Measurements from ENCODE around the gene SLIT3. TPM values are rescaled to one million over a fixed set of nuclear protein-coding genes. Genes with fewer than 3 reads are reported as not detected.
"Not testable (repeated sequence)": the region's sequence is repeated elsewhere in the genome, so short reads cannot be mapped to it uniquely, and the experiment has no call there.

The SLIT3 gene
- polyA plus RNA-seq, 1 donor: 18.3 TPM

DNA sequence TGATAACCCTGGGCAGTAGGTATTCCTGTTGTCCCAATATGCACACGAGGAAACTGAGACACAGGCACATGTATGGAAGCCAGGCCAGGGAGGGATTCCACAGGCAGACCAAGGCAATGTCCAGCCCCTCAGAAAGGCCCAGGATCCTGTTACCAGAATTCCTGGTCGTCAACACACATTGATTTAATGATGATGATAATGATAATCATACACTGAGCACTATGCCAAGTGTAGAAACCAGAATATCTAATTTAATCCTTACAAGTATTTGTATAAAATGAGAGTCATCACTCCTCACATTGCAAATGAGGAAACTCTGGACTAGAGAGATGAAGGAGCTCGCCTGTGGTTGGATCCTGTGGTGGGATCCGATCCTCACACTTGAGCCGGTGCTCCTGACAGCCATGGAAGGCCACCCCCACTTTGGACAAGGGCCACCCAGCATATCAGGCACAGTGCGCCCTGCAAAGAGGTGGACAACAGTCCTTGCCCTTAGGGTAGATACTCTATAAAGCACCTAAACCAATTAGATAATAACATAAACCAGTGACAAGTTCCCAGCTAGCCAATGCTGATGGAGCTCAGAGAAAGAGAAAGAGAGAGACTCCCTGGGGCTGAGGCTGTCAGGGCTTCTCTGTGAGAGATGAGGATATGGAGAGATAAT lies 185.3 kb downstream of the SLIT3 start:
- H3K4me3 ChIP-seq (ENCODE audit: low read length): no peak overlapping the region
- no peaks in the 10 kb centered on the region for H3K4me1 ChIP-seq (ENCODE audit: control insufficient read depth, insufficient read depth, low read length)
- no CpG with 5 or more reads among the region's 6 CpGs for WGBS (ENCODE audit: insufficient coverage, low lambda C conversion rate)
- no peak overlapping the region for H3K27ac ChIP-seq (ENCODE audit: low read length)
- H3K27me3 ChIP-seq (ENCODE audit: control insufficient read depth, insufficient read depth, low read length): no peaks in the 10 kb centered on the region
- no peak for DNase-seq
- H3K36me3 ChIP-seq (ENCODE audit: control insufficient read depth, insufficient read depth, low read length): no peaks in the 10 kb centered on the region
- no peaks in the 10 kb centered on the region for H3K9me3 ChIP-seq (ENCODE audit: control insufficient read depth, low read depth, low read length)

- Histone ChIP-seq H3K4me3 (ENCODE audit: low read length) (no peak overlapping the region), H3K36me3 (ENCODE audit: control insufficient read depth, insufficient read depth, low read length) (no peaks in the 10 kb centered on the region), H3K4me1 (ENCODE audit: control insufficient read depth, insufficient read depth, low read length) (no peaks in the 10 kb centered on the region), H3K27me3 (ENCODE audit: control insufficient read depth, insufficient read depth, low read length) (no peaks in the 10 kb centered on the region), H3K9me3 (ENCODE audit: control insufficient read depth, low read depth, low read length) (no peaks in the 10 kb centered on the region), H3K27ac (ENCODE audit: low read length) (no peak overlapping the region)
- DNase-seq: no peak
- WGBS (ENCODE audit: insufficient coverage, low lambda C conversion rate): no CpG with 5 or more reads among the region's 7 CpGs
Observed at GRCh38 chr5:169114466-169115065, 186.4 kb downstream of the SLIT3 start.

GRCh38 chr5:169112016-169112415 lies 188.9 kb downstream of the SLIT3 start:
- H3K36me3 ChIP-seq (ENCODE audit: control insufficient read depth, insufficient read depth, low read length): no peaks in the 10 kb centered on the region
- H3K27me3 ChIP-seq (ENCODE audit: control insufficient read depth, insufficient read depth, low read length): peaks cover 3% of the 10 kb centered on the region
- WGBS (ENCODE audit: insufficient coverage, low lambda C conversion rate): no CpG with 5 or more reads among the region's 5 CpGs
- no peak for DNase-seq
- H3K9me3 ChIP-seq (ENCODE audit: control insufficient read depth, low read depth, low read length): no peaks in the 10 kb centered on the region
- no peak overlapping the region for H3K4me3 ChIP-seq (ENCODE audit: low read length)
- no peaks in the 10 kb centered on the region for H3K4me1 ChIP-seq (ENCODE audit: control insufficient read depth, insufficient read depth, low read length)
- no peak overlapping the region for H3K27ac ChIP-seq (ENCODE audit: low read length)

GRCh38 chr5:169106911-169107706 lies 193.8 kb downstream of the SLIT3 start:
- H3K4me1 ChIP-seq (ENCODE audit: control insufficient read depth, insufficient read depth, low read length): no peaks in the 10 kb centered on the region
- peaks cover 5% of the 10 kb centered on the region for H3K27me3 ChIP-seq (ENCODE audit: control insufficient read depth, insufficient read depth, low read length)
- H3K9me3 ChIP-seq (ENCODE audit: control insufficient read depth, low read depth, low read length): no peaks in the 10 kb centered on the region
- H3K27ac ChIP-seq (ENCODE audit: low read length): no peak overlapping the region
- DNase-seq: no peak
- no peak overlapping the region for H3K4me3 ChIP-seq (ENCODE audit: low read length)
- WGBS (ENCODE audit: insufficient coverage, low lambda C conversion rate): no CpG with 5 or more reads among the region's 10 CpGs
- H3K36me3 ChIP-seq (ENCODE audit: control insufficient read depth, insufficient read depth, low read length): no peaks in the 10 kb centered on the region

- DNase-seq; H3K27me3 ChIP-seq (ENCODE audit: control insufficient read depth, insufficient read depth, low read length); H3K4me1 ChIP-seq (ENCODE audit: control insufficient read depth, insufficient read depth, low read length); H3K36me3 ChIP-seq (ENCODE audit: control insufficient read depth, insufficient read depth, low read length); H3K4me3 ChIP-seq (ENCODE audit: low read length); H3K9me3 ChIP-seq (ENCODE audit: control insufficient read depth, low read depth, low read length); H3K27ac ChIP-seq (ENCODE audit: low read length): not testable (repeated sequence)
- WGBS (ENCODE audit: insufficient coverage, low lambda C conversion rate): 86% methylated on average over 1 of the region's 2 CpGs
Observed at GRCh38 chr5:169105582-169105981, 195.4 kb downstream of the SLIT3 start.

GRCh38 chr5:169104937-169105494 lies 195.9 kb downstream of the SLIT3 start:
- H3K27ac ChIP-seq (ENCODE audit: low read length): no peak overlapping the region
- WGBS (ENCODE audit: insufficient coverage, low lambda C conversion rate): 97% methylated on average over 5 of the region's 15 CpGs
- no peaks in the 10 kb centered on the region for H3K9me3 ChIP-seq (ENCODE audit: control insufficient read depth, low read depth, low read length)
- no peak for DNase-seq
- H3K4me3 ChIP-seq (ENCODE audit: low read length): no peak overlapping the region
- no peaks in the 10 kb centered on the region for H3K36me3 ChIP-seq (ENCODE audit: control insufficient read depth, insufficient read depth, low read length)
- no peaks in the 10 kb centered on the region for H3K4me1 ChIP-seq (ENCODE audit: control insufficient read depth, insufficient read depth, low read length)
- peaks cover 5% of the 10 kb centered on the region for H3K27me3 ChIP-seq (ENCODE audit: control insufficient read depth, insufficient read depth, low read length)

- Histone ChIP-seq H3K36me3 (ENCODE audit: control insufficient read depth, insufficient read depth, low read length) (no peaks in the 10 kb centered on the region), H3K9me3 (ENCODE audit: control insufficient read depth, low read depth, low read length) (no peaks in the 10 kb centered on the region), H3K4me1 (ENCODE audit: control insufficient read depth, insufficient read depth, low read length) (no peaks in the 10 kb centered on the region), H3K27ac (ENCODE audit: low read length) (no peak overlapping the region), H3K27me3 (ENCODE audit: control insufficient read depth, insufficient read depth, low read length) (peaks cover 5% of the 10 kb centered on the region), H3K4me3 (ENCODE audit: low read length) (no peak overlapping the region)
- WGBS (ENCODE audit: insufficient coverage, low lambda C conversion rate): no CpG with 5 or more reads among the region's 11 CpGs
- DNase-seq: no peak
Observed at GRCh38 chr5:169103586-169104181, 197.3 kb downstream of the SLIT3 start.

GRCh38 chr5:169101966-169102365 lies 199.0 kb downstream of the SLIT3 start:
- no peak overlapping the region for H3K4me3 ChIP-seq (ENCODE audit: low read length)
- no peak overlapping the region for H3K27ac ChIP-seq (ENCODE audit: low read length)
- DNase-seq: no peak
- no peaks in the 10 kb centered on the region for H3K4me1 ChIP-seq (ENCODE audit: control insufficient read depth, insufficient read depth, low read length)
- no peaks in the 10 kb centered on the region for H3K36me3 ChIP-seq (ENCODE audit: control insufficient read depth, insufficient read depth, low read length)
- peaks cover 2% of the 10 kb centered on the region for H3K27me3 ChIP-seq (ENCODE audit: control insufficient read depth, insufficient read depth, low read length)
- WGBS (ENCODE audit: insufficient coverage, low lambda C conversion rate): no CpG with 5 or more reads among the region's 2 CpGs
- H3K9me3 ChIP-seq (ENCODE audit: control insufficient read depth, low read depth, low read length): no peaks in the 10 kb centered on the region

- no peak for DNase-seq
- no peak overlapping the region for H3K27ac ChIP-seq (ENCODE audit: low read length)
- no peaks in the 10 kb centered on the region for H3K9me3 ChIP-seq (ENCODE audit: control insufficient read depth, low read depth, low read length)
- no CpG with 5 or more reads among the region's 2 CpGs for WGBS (ENCODE audit: insufficient coverage, low lambda C conversion rate)
- H3K4me3 ChIP-seq (ENCODE audit: low read length): no peak overlapping the region
- no peaks in the 10 kb centered on the region for H3K4me1 ChIP-seq (ENCODE audit: control insufficient read depth, insufficient read depth, low read length)
- H3K36me3 ChIP-seq (ENCODE audit: control insufficient read depth, insufficient read depth, low read length): no peaks in the 10 kb centered on the region
- H3K27me3 ChIP-seq (ENCODE audit: control insufficient read depth, insufficient read depth, low read length): peaks cover 2% of the 10 kb centered on the region
Observed at GRCh38 chr5:169100735-169101075, 200.2 kb downstream of the SLIT3 start.

Measured in large intestine (tissue), 3 donors.